ENCODE results near the gene PLSCR4. TPM values are rescaled to one million over a fixed set of nuclear protein-coding genes. Genes with fewer than 3 reads are reported as not detected.

PLSCR4 gene
- polyA plus RNA-seq, 2 of the 4 experiments (the other 2 are of a cell fraction): 8.3 to 17.2 TPM

GRCh38 chr3:146153429-146153828 lies 97.5 kb downstream of the PLSCR4 start:
- TF ChIP-seq BCL3 (IDR thresholded peaks at IDR 0.05) (no peak), CHD2 (IDR thresholded peaks at IDR 0.05; ENCODE audit: low read length, partially characterized antibody) (no peak), SMC3 (IDR thresholded peaks at IDR 0.05) (no peak), RFX5 (IDR thresholded peaks at IDR 0.05) (no peak), NPAS2 (CRISPR knock-in tag; IDR thresholded peaks at IDR 0.05; ENCODE audit: borderline replicate concordance) (no peak)
- POLR2A ChIA-PET: no interaction called here
- Histone ChIP-seq H3K27ac (peak overlapping the region in 1 of 2 experiments; percentile 58; a peak in 2 of 6 replicates), H3K9me3 (no peaks in the 10 kb centered on the region), H3K4me2 (peak overlapping the region; percentile 97), H3K4me1 (peaks cover 96% of the 10 kb centered on the region), H3K4me3 (no peak overlapping the region)
- DNase-seq (ENCODE audit: low read depth in 1 of 2, low spot score in 1 of 2): no peak
- WGBS (ENCODE audit: missing lambda C conversion rate): 76% methylated on average over 4 of the region's 4 CpGs
- ATAC-seq: no peak
- FAIRE-seq: no peak
- CTCF ChIA-PET: interaction anchor here (1.5 kb wide), 1 partner anchor 36 kb away, joined by 4 read pairs; no protein-coding TSS in a partner anchor

DNA sequence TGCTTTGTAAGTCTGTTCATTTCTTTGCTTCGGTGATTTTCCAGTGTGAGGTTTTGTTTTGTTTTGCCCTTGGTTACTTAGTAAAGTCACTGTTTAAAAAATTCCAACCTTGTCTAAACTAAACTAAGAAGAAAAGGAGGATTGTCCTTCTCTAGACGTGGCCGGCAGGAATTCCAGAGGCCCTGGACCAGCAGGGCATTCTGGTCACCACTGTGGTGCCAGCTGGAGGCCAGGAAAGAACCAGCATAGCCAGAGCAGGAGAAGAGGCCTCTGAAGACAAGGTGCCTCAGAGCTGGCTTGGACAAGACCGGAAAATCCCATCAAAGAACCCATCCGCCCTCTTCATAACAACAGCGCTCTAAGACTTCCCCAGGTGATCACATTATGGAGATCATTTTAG lies 98.1 kb downstream of the PLSCR4 start:
- Histone ChIP-seq H3K27ac (peak overlapping the region; percentile 28 to 58; a peak in 3 of 6 replicates), H3K4me3 (no peak overlapping the region), H3K9me3 (no peaks in the 10 kb centered on the region), H3K4me2 (peak overlapping the region; percentile 97), H3K4me1 (peaks cover 96% of the 10 kb centered on the region)
- ChIA-PET POLR2A (no interaction called here), CTCF (interaction anchor here (0.8 to 1.5 kb wide), 2 partner anchors 37 to 88 kb away, joined by 3 to 4 read pairs; no protein-coding TSS in a partner anchor)
- peak; percentile 60 to 65; a peak in 4 of 6 replicates for ATAC-seq
- 65% methylated on average over 6 of the region's 6 CpGs for WGBS (ENCODE audit: missing lambda C conversion rate)
- no peak for FAIRE-seq
- TF ChIP-seq ELK1 (IDR thresholded peaks at IDR 0.05; ENCODE audit: low read depth, low read length): no peak
- TF ChIP-seq, protein P1, sequence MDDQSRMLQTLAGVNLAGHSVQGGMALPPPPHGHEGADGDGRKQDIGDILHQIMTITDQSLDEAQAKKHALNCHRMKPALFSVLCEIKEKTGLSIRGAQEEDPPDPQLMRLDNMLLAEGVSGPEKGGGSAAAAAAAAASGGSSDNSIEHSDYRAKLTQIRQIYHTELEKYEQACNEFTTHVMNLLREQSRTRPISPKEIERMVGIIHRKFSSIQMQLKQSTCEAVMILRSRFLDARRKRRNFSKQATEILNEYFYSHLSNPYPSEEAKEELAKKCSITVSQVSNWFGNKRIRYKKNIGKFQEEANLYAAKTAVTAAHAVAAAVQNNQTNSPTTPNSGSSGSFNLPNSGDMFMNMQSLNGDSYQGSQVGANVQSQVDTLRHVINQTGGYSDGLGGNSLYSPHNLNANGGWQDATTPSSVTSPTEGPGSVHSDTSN (IDR thresholded peaks at IDR 0.05): no peak
- no peak for TF ChIP-seq KDM5A (IDR thresholded peaks at IDR 0.05)
- TF ChIP-seq EHMT2 (IDR thresholded peaks at IDR 0.05; ENCODE audit: low read depth): no peak
- TF ChIP-seq RCOR1 (IDR thresholded peaks at IDR 0.05; ENCODE audit: low read depth, low read length): no peak
- no peak for TF ChIP-seq HOXB5 (CRISPR knock-in tag; IDR thresholded peaks at IDR 0.05)
- TF ChIP-seq HDAC2 (IDR thresholded peaks at IDR 0.05): no peak
- TF ChIP-seq SREBF2 (IDR thresholded peaks at IDR 0.05): no peak
- TF ChIP-seq ESRRA (IDR thresholded peaks at IDR 0.05; ENCODE audit: borderline replicate concordance, low read length): no peak
- TF ChIP-seq CTCF (IDR thresholded peaks at IDR 0.05): no peak
- no peak for TF ChIP-seq ZSCAN20 (CRISPR knock-in tag; IDR thresholded peaks at IDR 0.05)
- TF ChIP-seq POLR2A (IDR thresholded peaks at IDR 0.05; ENCODE audit: low read length): no peak
- TF ChIP-seq, protein P2, sequence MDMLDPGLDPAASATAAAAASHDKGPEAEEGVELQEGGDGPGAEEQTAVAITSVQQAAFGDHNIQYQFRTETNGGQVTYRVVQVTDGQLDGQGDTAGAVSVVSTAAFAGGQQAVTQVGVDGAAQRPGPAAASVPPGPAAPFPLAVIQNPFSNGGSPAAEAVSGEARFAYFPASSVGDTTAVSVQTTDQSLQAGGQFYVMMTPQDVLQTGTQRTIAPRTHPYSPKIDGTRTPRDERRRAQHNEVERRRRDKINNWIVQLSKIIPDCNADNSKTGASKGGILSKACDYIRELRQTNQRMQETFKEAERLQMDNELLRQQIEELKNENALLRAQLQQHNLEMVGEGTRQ (IDR thresholded peaks at IDR 0.05): no peak
- DNase-seq (ENCODE audit: low read depth in 1 of 2, low spot score in 1 of 2): no peak

Data from A549 (cell line).